Measurements from ENCODE around the gene PSTPIP2. TPM values are rescaled to one million over a fixed set of nuclear protein-coding genes. Genes with fewer than 3 reads are reported as not detected.

PSTPIP2 gene
- total and polyA plus RNA-seq, 9 of the 15 experiments (the other 6 are each of a cell fraction or from before 2014, with no cell fraction given): 14.0 to 45.7 (median 27.1) TPM

- H3K4me3 ChIP-seq: no peak overlapping the region
- no peaks in the 10 kb centered on the region for H3K27me3 ChIP-seq (ENCODE audit: control insufficient read depth in 2 of 2, insufficient read depth in 2 of 2, low read length in 2 of 2)
- no peak overlapping the region for H3K9ac ChIP-seq (ENCODE audit: insufficient read depth in 1 of 2, low read depth in 2 of 2, low read length in 2 of 2)
- H3K4me1 ChIP-seq (replicated peaks in 1 of 2; ENCODE audit: control insufficient read depth in 2 of 2, insufficient read depth in 2 of 2, low read length in 2 of 2): peaks cover 3 to 31% of the 10 kb centered on the region in 2 experiments; a peak in 4 of 5 replicates
- no peaks in the 10 kb centered on the region for H3K9me1 ChIP-seq (ENCODE audit: control insufficient read depth, insufficient read depth, low read length)
- DNase-seq (ENCODE audit: extremely low read depth in 1 of 4, low spot score in 3 of 4) (peak; percentile 30 to 70 (median 38)), FAIRE-seq (peak; percentile 83), ATAC-seq (peak; percentile 58)
- no peaks in the 10 kb centered on the region for H3K9me3 ChIP-seq (replicated peaks; ENCODE audit: control insufficient read depth, insufficient read depth, low read depth, low read length)
- ChIA-PET CTCF (ENCODE audit: low intra/inter-chr PET ratio) (interaction anchor here (0.6 to 1.8 kb wide), 6 partner anchors 100 to 409 kb away, joined by 3 to 13 read pairs (median 4); no protein-coding TSS in a partner anchor), POLR2A (interaction anchor here (0.6 to 1.1 kb wide), 4 partner anchors 12 to 411 kb away, joined by 3 to 4 read pairs (median 3); no protein-coding TSS in a partner anchor)
- no peaks in the 10 kb centered on the region for H4K20me1 ChIP-seq (replicated peaks; ENCODE audit: control insufficient read depth, insufficient read depth, low read length)
- H2AFZ ChIP-seq (ENCODE audit: low read depth, low read length): no peak overlapping the region
- H3K4me2 ChIP-seq (ENCODE audit: insufficient read depth, low read length): no peak overlapping the region
- intact Hi-C loops (cut with micrococcal nuclease) (loop anchor here (1.0 to 2.0 kb wide), 2 partner anchors 382 to 409 kb away; no protein-coding TSS in a partner anchor), in situ Hi-C loops (cut with MboI) (loop anchor here (10.0 kb wide), 1 partner anchor 399 kb away; no protein-coding TSS in a partner anchor)
- peaks cover 35% of the 10 kb centered on the region for H3K79me2 ChIP-seq (ENCODE audit: control insufficient read depth, insufficient read depth, low read length)
- H3K36me3 ChIP-seq (ENCODE audit: control insufficient read depth, insufficient read depth, low read length): peaks cover 11% of the 10 kb centered on the region; the same call in 2 of the 3 replicates
- 30% methylated on average over 9 of the region's 9 CpGs for WGBS (ENCODE audit: insufficient coverage, low coverage, missing lambda C conversion rate)
- BruUV-seq (replicated peaks): no TSS peak
- no peak overlapping the region for H3K27ac ChIP-seq (ENCODE audit: extremely low read depth, low read depth, low read length)
- TF ChIP-seq MTF1 (CRISPR knock-in tag; IDR thresholded peaks at IDR 0.05; ENCODE audit: borderline replicate concordance) (no peak), RAD21 (CRISPR knock-in tag; conservative IDR thresholded peaks at IDR 0.05 in 1 of 2, IDR thresholded peaks at IDR 0.05 in 1 of 2) (peak; percentile 79 to 85), ARID2 (IDR thresholded peaks at IDR 0.05) (0 out of 2 replicates have a peak, but pooled peaks have one; percentile 26), CHD4 (IDR thresholded peaks at IDR 0.05; ENCODE audit: insufficient read depth, insufficient replicate concordance, low read depth, low read length, poor library complexity, severe bottlenecking) (no peak), REST (IDR thresholded peaks at IDR 0.05; ENCODE audit: borderline replicate concordance) (peak; percentile 63; the same call in 1 of the 2 replicates), REST (CRISPR knock-in tag; IDR thresholded peaks at IDR 0.05; ENCODE audit: low read depth) (no peak), HDAC3 (IDR thresholded peaks at IDR 0.05; ENCODE audit: borderline replicate concordance, partially characterized antibody) (no peak), ZEB2 (IDR thresholded peaks at IDR 0.05) (no peak), DEAF1 (CRISPR knock-in tag; IDR thresholded peaks at IDR 0.05) (peak; percentile 68), ZNF224 (CRISPR knock-in tag; IDR thresholded peaks at IDR 0.05) (no peak)
Measured at GRCh38 chr18:46073474-46074331, 1.6 kb upstream of the PSTPIP2 start.
